ENCODE results near the gene CEP162.

DNA sequence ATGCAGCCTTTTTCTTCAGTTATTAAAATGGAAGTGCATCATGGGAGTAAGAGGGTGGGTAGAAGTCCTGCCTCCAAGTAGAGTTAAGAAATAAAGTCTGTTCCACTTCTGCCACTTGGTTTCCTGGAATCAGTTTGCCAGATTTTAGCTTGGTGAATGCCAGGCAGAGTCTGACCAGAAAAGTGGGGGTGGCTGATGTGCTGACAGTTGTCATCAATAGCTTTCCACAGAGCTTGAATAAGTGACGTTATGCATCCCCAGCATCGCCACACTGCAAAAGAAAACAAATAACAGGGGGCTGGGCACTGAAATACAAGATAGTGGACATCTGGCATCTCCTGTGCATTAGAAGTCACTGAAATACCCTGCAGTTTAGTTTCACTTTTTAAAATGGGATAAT is 30.8 kb upstream of the CEP162 start:
- TF ChIP-seq CTCF (conservative IDR thresholded peaks at IDR 0.05; ENCODE audit: low read depth, low read length) (no peak), EZH2phosphoT487 (IDR thresholded peaks at IDR 0.05; ENCODE audit: borderline replicate concordance, low read length) (no peak)

Data from PC-3 (cell line).